Caco-2 (cell line): ENCODE data around the gene ST6GALNAC3. TPM values are rescaled to one million over a fixed set of nuclear protein-coding genes. Genes with fewer than 3 reads are reported as not detected.

Experiments
- BruUV-seq: library from RNA; stranded (reverse); fragments of 400-500 nt; replicated peaks from 2 replicates; lab custom pipeline; 2021; lab: Mats Ljungman, UMichigan
- CTCF ChIA-PET: fragments of 300-600 bp; sonication (Branson Sonifier 250); formaldehyde crosslinking; loops from one replicate; lab custom pipeline; 2022; ENCODE audit warnings: antibody characterized with exemption; lab: Charles Lee
- POLR2A ChIA-PET: fragments of 300-600 bp; sonication (Branson Sonifier 250); formaldehyde crosslinking; loops from one replicate; lab custom pipeline; 2022; ENCODE audit warnings: antibody characterized with exemption; lab: Charles Lee
- DNase-seq, 2 experiments: peaks; one replicate each; pipeline versions ENCODE4 v3.0.0 to v3.0.0-alpha.2; 2020 to 2022
- H3K27me3 ChIP-seq: replicated peaks from 2 replicates; pipeline ENCODE4 v1.6.0; 2011; ENCODE audit warnings: low read length; ENCODE audit not compliant: control insufficient read depth, insufficient read depth
- H3K36me3 ChIP-seq: 2 replicates; pipeline ENCODE4 v1.5.1; 2011; ENCODE audit warnings: low read length; ENCODE audit not compliant: control insufficient read depth, insufficient read depth
- H3K4me1 ChIP-seq: fragments of 250-450 bp; sonication (Bioruptor Pico); 2 replicates; pipeline ENCODE4 v1.5.1; 2020; ENCODE audit warnings: mild to moderate bottlenecking
- H3K4me3 ChIP-seq: 2 replicates; pipeline ENCODE4 v1.5.1; 2011; ENCODE audit warnings: low read depth, mild to moderate bottlenecking, control low read depth, low read length
- H3K9me3 ChIP-seq: fragments of 250-450 bp; sonication (Bioruptor Pico); 2 replicates; pipeline ENCODE4 v1.5.1; 2020; ENCODE audit warnings: mild to moderate bottlenecking, moderate library complexity
- H3K27ac Mint-ChIP-seq: one replicate; pipeline ENCODE4 v1.8.0; 2022; ENCODE audit warnings: mixed read lengths; ENCODE audit not compliant: unreplicated experiment
- H3K27me3 Mint-ChIP-seq: one replicate; pipeline ENCODE4 v1.8.0; 2022; ENCODE audit warnings: mixed read lengths; ENCODE audit not compliant: insufficient read depth, unreplicated experiment
- H3K36me3 Mint-ChIP-seq: one replicate; pipeline ENCODE4 v1.8.0; 2022; ENCODE audit warnings: mild to moderate bottlenecking, mixed read lengths; ENCODE audit not compliant: insufficient read depth, unreplicated experiment
- H3K4me1 Mint-ChIP-seq: one replicate; pipeline ENCODE4 v1.8.0; 2022; ENCODE audit warnings: low read depth, mixed read lengths; ENCODE audit not compliant: unreplicated experiment
- H3K4me3 Mint-ChIP-seq: one replicate; pipeline ENCODE4 v1.8.0; 2022; ENCODE audit warnings: mild to moderate bottlenecking, moderate library complexity, mixed read lengths; ENCODE audit not compliant: unreplicated experiment
- H3K9me3 Mint-ChIP-seq: one replicate; pipeline ENCODE4 v1.8.0; 2022; ENCODE audit warnings: mixed read lengths; ENCODE audit not compliant: unreplicated experiment
- CTCF ChIP-seq, 2 experiments: fragments of 200-600 bp in 1 of 2; IDR thresholded peaks; 1 replicate in 1 of 2; 2 replicates in 1 of 2; pipeline versions ENCODE4 v1.5.1 to v1.8.0; 2011 to 2022; ENCODE audit warnings: antibody characterized with exemption in 1 of 2, control low read depth in 1 of 2, inconsistent platforms in 1 of 2, low read depth in 1 of 2, low read length in 1 of 2, mild to moderate bottlenecking in 1 of 2, moderate library complexity in 1 of 2; ENCODE audit not compliant: insufficient read depth in 1 of 2, severe bottlenecking in 1 of 2, unreplicated experiment in 1 of 2
- intact Hi-C: fragments of 100-400 bp; cut with micrococcal nuclease; formaldehyde crosslinking; loops from one replicate; pipeline ENCODE4 v1.10.0; 2022; ENCODE audit not compliant: unreplicated experiment
- total RNA-seq: library from RNA; stranded (reverse); gene quantifications from 2 replicates; pipeline ENCODE4 v1.2.3, GENCODE V29; 2022

The ST6GALNAC3 gene
- total RNA-seq, 1 experiment from 2014 or later, result 16.0 TPM

DNA sequence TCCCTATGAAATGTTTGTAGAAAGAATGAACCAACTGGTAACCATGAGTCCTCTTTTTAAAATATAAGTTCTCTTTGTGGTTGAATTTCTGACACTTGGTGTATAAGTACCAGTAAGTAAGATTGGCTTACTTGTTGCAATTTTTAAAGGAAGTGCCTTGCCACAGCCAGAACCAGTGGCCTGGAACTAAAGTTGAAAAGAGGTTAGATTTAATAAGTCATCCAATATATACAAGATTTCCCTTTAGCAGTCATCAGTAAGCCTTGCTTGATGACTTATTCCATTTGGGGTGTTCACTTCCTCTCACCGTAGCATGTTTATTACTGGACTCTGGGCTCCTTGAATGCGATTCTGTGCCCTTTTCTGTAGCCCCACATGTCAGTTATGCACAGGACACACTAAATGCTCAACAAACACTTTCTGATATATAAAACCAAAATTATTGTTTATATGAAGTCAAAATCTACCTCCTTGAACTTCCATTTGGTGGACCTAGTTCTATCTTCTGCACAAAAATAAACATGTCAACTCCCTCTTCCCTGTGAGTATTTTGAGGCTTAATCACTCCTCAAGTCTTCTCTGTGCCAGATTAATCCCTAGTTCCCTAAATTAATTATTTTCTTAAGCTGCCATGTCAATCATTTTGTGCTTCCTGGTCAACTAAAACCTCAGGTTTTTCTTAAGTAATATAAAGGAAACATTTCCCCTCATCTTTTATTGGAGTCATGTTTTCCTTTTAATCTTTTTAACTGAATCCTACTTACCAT, 218.1 kb downstream of the ST6GALNAC3 start:
- TF ChIP-seq CTCF (IDR thresholded peaks at IDR 0.05; ENCODE audit: insufficient read depth in 1 of 2, low read depth in 1 of 2, low read length in 1 of 2, severe bottlenecking in 1 of 2, unreplicated experiment in 1 of 2), result no peak
- Mint-ChIP-seq H3K9me3 (no peaks in the 10 kb centered on the region), H3K4me1 (no peaks in the 10 kb centered on the region), H3K36me3 (no peaks in the 10 kb centered on the region), H3K4me3 (no peak overlapping the region), H3K27me3 (no peaks in the 10 kb centered on the region), H3K27ac (no peak overlapping the region)
- no peaks in the 10 kb centered on the region for H3K4me1 ChIP-seq
- no peaks in the 10 kb centered on the region for H3K36me3 ChIP-seq
- no TSS peak for BruUV-seq
- H3K9me3 ChIP-seq, result no peaks in the 10 kb centered on the region
- no peak overlapping the region for H3K4me3 ChIP-seq
- CTCF ChIA-PET, result interaction anchor here (0.6 kb wide), 1 partner anchor 168 kb away, joined by 3 read pairs; no protein-coding TSS in a partner anchor
- POLR2A ChIA-PET, result no interaction called here
- DNase-seq, result no peak
- intact Hi-C loops, result no loop called here
- no peaks in the 10 kb centered on the region for H3K27me3 ChIP-seq

GRCh38 chr1:76293831-76294230, 219.3 kb downstream of the ST6GALNAC3 start:
- ChIA-PET POLR2A (no interaction called here), CTCF (no interaction called here)
- no peaks in the 10 kb centered on the region for H3K4me1 ChIP-seq
- Mint-ChIP-seq H3K27me3 (no peaks in the 10 kb centered on the region), H3K27ac (no peak overlapping the region), H3K36me3 (no peaks in the 10 kb centered on the region), H3K4me1 (no peaks in the 10 kb centered on the region), H3K9me3 (no peaks in the 10 kb centered on the region), H3K4me3 (no peak overlapping the region)
- DNase-seq, result no peak
- no TSS peak for BruUV-seq
- no peak for TF ChIP-seq CTCF (IDR thresholded peaks at IDR 0.05; ENCODE audit: insufficient read depth in 1 of 2, low read depth in 1 of 2, low read length in 1 of 2, severe bottlenecking in 1 of 2, unreplicated experiment in 1 of 2)
- intact Hi-C loops, result no loop called here
- no peak overlapping the region for H3K4me3 ChIP-seq
- H3K27me3 ChIP-seq, result no peaks in the 10 kb centered on the region
- no peaks in the 10 kb centered on the region for H3K36me3 ChIP-seq
- no peaks in the 10 kb centered on the region for H3K9me3 ChIP-seq

DNA sequence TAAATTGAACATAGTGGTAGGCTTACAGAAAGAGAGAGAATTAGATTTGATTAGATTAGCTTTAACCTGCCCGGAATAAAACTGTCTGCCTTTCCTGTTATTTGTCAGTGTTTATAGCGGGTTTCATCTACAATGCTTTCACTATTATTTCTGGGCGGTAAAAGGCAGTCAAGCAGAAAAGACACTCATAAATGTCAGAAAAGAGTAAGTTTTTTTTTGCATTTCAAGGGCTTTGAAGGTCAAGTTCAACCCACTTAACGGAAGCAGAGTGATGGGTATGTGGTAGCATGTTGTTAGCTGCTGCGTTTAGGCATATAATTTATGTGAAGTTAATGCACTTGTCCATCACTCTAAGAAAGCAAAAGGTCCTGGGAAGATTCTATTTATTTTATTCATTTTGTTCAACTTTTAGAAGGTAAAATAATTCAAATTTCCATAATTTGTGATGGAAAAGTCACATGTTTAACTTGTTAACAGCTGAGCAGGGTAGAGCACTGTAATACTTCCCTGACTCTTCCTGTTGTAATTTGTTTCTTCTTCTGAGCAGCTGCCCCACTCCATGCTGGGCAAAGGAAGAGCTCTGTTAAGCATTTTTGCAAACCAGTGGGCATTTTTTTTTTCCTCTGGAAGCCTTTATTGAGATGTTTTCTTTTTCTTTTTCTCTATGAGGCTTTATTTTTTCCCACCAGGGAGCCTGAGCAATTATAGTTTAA, 220.1 kb downstream of the ST6GALNAC3 start:
- H3K36me3 Mint-ChIP-seq, result no peaks in the 10 kb centered on the region
- no peaks in the 10 kb centered on the region for H3K27me3 Mint-ChIP-seq
- no peaks in the 10 kb centered on the region for H3K36me3 ChIP-seq
- ChIA-PET CTCF (no interaction called here), POLR2A (no interaction called here)
- no peaks in the 10 kb centered on the region for H3K9me3 Mint-ChIP-seq
- H3K27me3 ChIP-seq, result no peaks in the 10 kb centered on the region
- no peak overlapping the region for H3K27ac Mint-ChIP-seq
- TF ChIP-seq CTCF (IDR thresholded peaks at IDR 0.05; ENCODE audit: insufficient read depth in 1 of 2, low read depth in 1 of 2, low read length in 1 of 2, severe bottlenecking in 1 of 2, unreplicated experiment in 1 of 2), result no peak
- H3K4me3 ChIP-seq, result no peak overlapping the region
- H3K4me1 Mint-ChIP-seq, result no peaks in the 10 kb centered on the region
- BruUV-seq, result no TSS peak
- H3K4me3 Mint-ChIP-seq, result no peak overlapping the region
- intact Hi-C loops, result no loop called here
- H3K4me1 ChIP-seq, result no peaks in the 10 kb centered on the region
- DNase-seq, result no peak
- no peaks in the 10 kb centered on the region for H3K9me3 ChIP-seq
